CD4-positive, alpha-beta T cell (primary cell): ENCODE data around the gene CTNNA1. TPM values are rescaled to one million over a fixed set of nuclear protein-coding genes. Genes with fewer than 3 reads are reported as not detected.

ENCODE experiments used
- ATAC-seq: fragments of 200-7000 bp; cut with Tn5 transposase; one replicate; pipeline ENCODE4 v1.10.0; 2022; ENCODE audit warnings: mild to moderate bottlenecking; ENCODE audit not compliant: poor library complexity
- CTCF ChIA-PET: fragments of 350-600 bp; sonication (Branson Sonifier 250); formaldehyde crosslinking; loops from one replicate; lab custom pipeline; 2021; ENCODE audit warnings: antibody characterized with exemption, inconsistent platforms; lab: Charles Lee
- POLR2A ChIA-PET: fragments of 350-600 bp; sonication (Branson Sonifier 250); formaldehyde crosslinking; loops from one replicate; lab custom pipeline; 2021; ENCODE audit warnings: antibody characterized with exemption, inconsistent platforms; lab: Charles Lee
- DNase-seq, 14 experiments: peaks; one replicate each; pipeline ENCODE4 v3.0.0-alpha.2; 2013 to 2020; ENCODE audit warnings: mixed read lengths in 2 of 14
- H3K27ac ChIP-seq, 2 donors: one replicate each; pipeline versions ENCODE4 v1.5.1 to v1.7.0; 2013; ENCODE audit warnings: low read length in 2 of 2, low read depth in 1 of 2, mild to moderate bottlenecking in 1 of 2
- H3K27me3 ChIP-seq, 2 experiments: 1 replicate in 1 of 2; 2 replicates in 1 of 2; pipeline versions ENCODE4 v1.6.1 to v1.7.0; 2013; ENCODE audit warnings: low read length in 2 of 2, control low read depth in 1 of 2, mild to moderate bottlenecking in 1 of 2, moderate library complexity in 1 of 2; ENCODE audit not compliant: insufficient read depth in 2 of 2, control insufficient read depth in 1 of 2
- H3K36me3 ChIP-seq: one replicate; pipeline ENCODE4 v1.6.1; 2013; ENCODE audit warnings: low read length, control low read depth; ENCODE audit not compliant: insufficient read depth
- H3K4me1 ChIP-seq: one replicate; pipeline ENCODE4 v1.6.1; 2013; ENCODE audit warnings: low read length, control low read depth; ENCODE audit not compliant: insufficient read depth
- H3K4me3 ChIP-seq: one replicate; pipeline ENCODE4 v1.5.1; 2013; ENCODE audit warnings: mild to moderate bottlenecking, low read length, moderate library complexity
- H3K9me3 ChIP-seq, 2 experiments: 1 replicate in 1 of 2; 2 replicates in 1 of 2; pipeline versions ENCODE4 v1.6.1 to v1.7.0; 2013; ENCODE audit warnings: low read length in 2 of 2, mild to moderate bottlenecking in 2 of 2, control low read depth in 1 of 2, moderate library complexity in 1 of 2; ENCODE audit not compliant: control insufficient read depth in 1 of 2, insufficient read depth in 1 of 2
- H3K27ac Mint-ChIP-seq: one replicate; pipeline ENCODE4 v1.8.0; 2020; ENCODE audit warnings: mixed read lengths
- H3K27me3 Mint-ChIP-seq: one replicate; pipeline ENCODE4 v1.8.0; 2021; ENCODE audit warnings: mixed read lengths
- H3K36me3 Mint-ChIP-seq: one replicate; pipeline ENCODE4 v1.8.0; 2021; ENCODE audit warnings: low read depth, mixed read lengths
- H3K4me1 Mint-ChIP-seq: one replicate; pipeline ENCODE4 v1.8.0; 2021; ENCODE audit warnings: low read depth, mixed read lengths
- H3K4me3 Mint-ChIP-seq: one replicate; pipeline ENCODE4 v1.8.0; 2020; ENCODE audit warnings: mild to moderate bottlenecking, mixed read lengths
- H3K9me3 Mint-ChIP-seq: one replicate; pipeline ENCODE4 v1.8.0; 2020; ENCODE audit warnings: mixed read lengths
- intact Hi-C, 2 experiments: fragments of 100-400 bp; cut with DNase I in 1 of 2; cut with micrococcal nuclease in 1 of 2; formaldehyde crosslinking; loops; one replicate each; pipeline versions ENCODE4 v1.15.1 to v1.9.0; 2023 to 2025; cut with DNase I, micrococcal nuclease
- total RNA-seq, 174 experiments: library from RNA in 2 of 174; stranded (reverse) in 2 of 174; gene quantifications; one replicate each; pipeline ENCODE4 v1.2.3 and lab custom pipeline; 2021 to 2026
- TF ChIP-seq, protein P1 (sequence below): fragments of 200-600 bp; IDR thresholded peaks from one replicate; pipeline ENCODE4 v1.8.0; 2022; ENCODE audit warnings: antibody characterized with exemption, mild to moderate bottlenecking

Gene CTNNA1
- total RNA-seq, 2 experiments from 2014 or later = 6.0 to 6.7 TPM

DNA sequence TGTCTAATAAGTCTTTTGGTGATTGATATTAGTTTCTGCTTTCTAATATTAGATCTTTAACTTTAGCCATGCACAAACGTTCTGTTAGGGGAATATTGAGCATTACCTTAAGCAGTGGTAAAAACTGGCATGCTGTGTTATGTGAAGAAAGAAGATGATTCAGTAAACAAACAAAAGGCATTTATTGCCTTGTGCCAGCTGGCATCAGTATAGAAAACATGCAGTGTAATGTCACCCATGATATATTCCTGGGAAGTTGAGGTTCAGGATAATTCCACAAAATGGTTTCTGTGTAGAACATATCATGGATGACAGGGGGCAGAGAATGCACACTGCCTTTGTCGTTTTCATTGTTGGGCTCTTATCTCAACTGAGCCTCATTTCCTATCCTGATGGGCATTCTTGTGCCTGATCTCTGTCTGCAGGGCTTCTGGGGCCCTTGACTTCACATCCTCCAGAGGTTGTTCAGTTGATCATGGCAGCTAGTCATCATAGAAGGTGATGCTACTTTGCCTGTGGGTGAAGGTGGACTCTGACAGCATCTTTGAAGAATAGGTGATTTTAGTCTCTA lies 97.7 kb downstream of the CTNNA1 start:
- Histone ChIP-seq H3K36me3 (no peaks in the 10 kb centered on the region), H3K9me3 (no peaks in the 10 kb centered on the region), H3K27ac (no peak overlapping the region), H3K4me3 (no peak overlapping the region), H3K27me3 (no peaks in the 10 kb centered on the region), H3K4me1 (no peaks in the 10 kb centered on the region)
- no peak for ATAC-seq
- ChIA-PET POLR2A (no interaction called here), CTCF (no interaction called here)
- no peak overlapping the region for H3K4me3 Mint-ChIP-seq
- TF ChIP-seq, protein P1, sequence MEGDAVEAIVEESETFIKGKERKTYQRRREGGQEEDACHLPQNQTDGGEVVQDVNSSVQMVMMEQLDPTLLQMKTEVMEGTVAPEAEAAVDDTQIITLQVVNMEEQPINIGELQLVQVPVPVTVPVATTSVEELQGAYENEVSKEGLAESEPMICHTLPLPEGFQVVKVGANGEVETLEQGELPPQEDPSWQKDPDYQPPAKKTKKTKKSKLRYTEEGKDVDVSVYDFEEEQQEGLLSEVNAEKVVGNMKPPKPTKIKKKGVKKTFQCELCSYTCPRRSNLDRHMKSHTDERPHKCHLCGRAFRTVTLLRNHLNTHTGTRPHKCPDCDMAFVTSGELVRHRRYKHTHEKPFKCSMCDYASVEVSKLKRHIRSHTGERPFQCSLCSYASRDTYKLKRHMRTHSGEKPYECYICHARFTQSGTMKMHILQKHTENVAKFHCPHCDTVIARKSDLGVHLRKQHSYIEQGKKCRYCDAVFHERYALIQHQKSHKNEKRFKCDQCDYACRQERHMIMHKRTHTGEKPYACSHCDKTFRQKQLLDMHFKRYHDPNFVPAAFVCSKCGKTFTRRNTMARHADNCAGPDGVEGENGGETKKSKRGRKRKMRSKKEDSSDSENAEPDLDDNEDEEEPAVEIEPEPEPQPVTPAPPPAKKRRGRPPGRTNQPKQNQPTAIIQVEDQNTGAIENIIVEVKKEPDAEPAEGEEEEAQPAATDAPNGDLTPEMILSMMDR = no peak
- no peaks in the 10 kb centered on the region for H3K36me3 Mint-ChIP-seq
- no peak for DNase-seq
- no peaks in the 10 kb centered on the region for H3K27me3 Mint-ChIP-seq
- H3K9me3 Mint-ChIP-seq = no peaks in the 10 kb centered on the region
- no peak overlapping the region for H3K27ac Mint-ChIP-seq
- intact Hi-C loops = no loop called here
- H3K4me1 Mint-ChIP-seq = peaks cover 26% of the 10 kb centered on the region

DNA sequence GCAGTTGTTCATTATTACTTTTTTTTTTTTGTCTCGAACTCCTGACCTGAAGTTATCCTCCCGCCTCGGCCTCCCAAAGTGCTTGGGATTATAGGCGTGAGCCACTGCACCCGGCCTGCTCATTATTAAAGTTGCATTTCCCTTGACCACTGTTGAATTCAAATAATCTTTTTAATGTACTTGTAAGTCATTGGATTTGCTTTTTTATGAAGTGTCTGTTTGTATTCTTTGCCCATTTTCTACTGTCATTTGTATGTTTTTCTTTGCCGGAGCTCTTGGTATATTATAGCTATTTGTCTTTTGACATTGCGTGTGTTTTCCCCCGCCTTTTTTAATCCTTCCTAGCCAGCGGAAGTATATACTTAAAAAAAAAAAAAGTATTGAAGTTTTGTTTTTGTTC lies 99.9 kb downstream of the CTNNA1 start:
- no peak overlapping the region for H3K4me3 Mint-ChIP-seq
- CTCF ChIA-PET = no interaction called here
- DNase-seq (peak in 1 of 14 experiments; percentile 8), ATAC-seq (peak; percentile 43)
- H3K4me1 Mint-ChIP-seq = peaks cover 26% of the 10 kb centered on the region
- H3K36me3 Mint-ChIP-seq = no peaks in the 10 kb centered on the region
- Histone ChIP-seq H3K9me3 (no peaks in the 10 kb centered on the region), H3K4me3 (no peak overlapping the region), H3K27me3 (no peaks in the 10 kb centered on the region), H3K4me1 (no peaks in the 10 kb centered on the region), H3K36me3 (no peaks in the 10 kb centered on the region), H3K27ac (no peak overlapping the region)
- TF ChIP-seq, protein P1 = no peak
- no peaks in the 10 kb centered on the region for H3K9me3 Mint-ChIP-seq
- POLR2A ChIA-PET = no interaction called here
- H3K27ac Mint-ChIP-seq = no peak overlapping the region
- intact Hi-C loops = no loop called here
- H3K27me3 Mint-ChIP-seq = no peaks in the 10 kb centered on the region

DNA sequence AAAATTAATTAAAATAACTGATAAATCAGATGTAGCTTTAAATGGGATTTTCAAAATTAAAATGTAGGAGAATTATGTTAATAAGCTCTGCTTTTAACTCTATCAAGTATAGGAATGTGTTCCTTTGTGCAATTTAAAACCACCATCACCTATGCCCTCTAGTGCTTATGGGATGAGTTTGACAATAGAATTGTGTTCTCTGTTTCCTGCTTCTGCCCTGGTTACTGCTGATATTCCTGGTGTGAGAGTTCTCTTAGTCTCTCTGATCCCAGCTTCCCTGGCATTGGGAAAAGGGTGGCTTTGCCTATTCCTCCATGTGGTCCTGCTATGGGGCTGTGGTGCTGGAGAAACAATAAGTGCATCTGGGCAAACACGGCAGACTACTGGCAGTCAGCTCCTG lies 113.8 kb downstream of the CTNNA1 start:
- H3K27me3 ChIP-seq = peaks cover 0 to 7% of the 10 kb centered on the region in 2 experiments
- no peaks in the 10 kb centered on the region for H3K36me3 ChIP-seq
- H3K27ac ChIP-seq = no peak overlapping the region
- TF ChIP-seq, protein P1 = no peak
- peaks cover 10% of the 10 kb centered on the region in 2 experiments for H3K9me3 ChIP-seq
- no peak overlapping the region for H3K4me3 Mint-ChIP-seq
- ChIA-PET POLR2A (interaction anchor here (1.3 kb wide), 1 partner anchor 9 kb away, joined by 3 read pairs; no protein-coding TSS in a partner anchor), CTCF (interaction anchor here (2.3 kb wide), 1 partner anchor 8 kb away, joined by 5 read pairs; no protein-coding TSS in a partner anchor)
- no peaks in the 10 kb centered on the region for H3K4me1 ChIP-seq
- H3K9me3 Mint-ChIP-seq = no peaks in the 10 kb centered on the region
- H3K27ac Mint-ChIP-seq = no peak overlapping the region
- H3K4me1 Mint-ChIP-seq = peaks cover 8% of the 10 kb centered on the region
- no peak overlapping the region for H3K4me3 ChIP-seq
- ATAC-seq = no peak
- H3K27me3 Mint-ChIP-seq = peaks cover 26% of the 10 kb centered on the region
- intact Hi-C loops = no loop called here
- H3K36me3 Mint-ChIP-seq = peaks cover 5% of the 10 kb centered on the region
- DNase-seq = no peak
